Neural cell (in vitro differentiated cells): ENCODE measurements around the gene CHST11. TPM values are rescaled to one million over a fixed set of nuclear protein-coding genes. Genes with fewer than 3 reads are reported as not detected.

Experiments
- H2AFZ ChIP-seq: fragments of 200-600, 300-800 bp; sonication (generic), shearing (Covaris generic); 2 replicates; pipeline ENCODE4 v1.6.0; 2014; ENCODE audit warnings: low read depth, mild to moderate bottlenecking, antibody characterized with exemption, low read length, moderate library complexity
- H3F3A ChIP-seq: fragments of 200-600 bp; shearing (Covaris generic); 2 replicates; pipeline ENCODE4 v1.6.1; 2016; ENCODE audit warnings: mild to moderate bottlenecking, moderate library complexity, mixed read lengths, antibody characterized with exemption, low read length; ENCODE audit not compliant: insufficient read depth, poor library complexity, severe bottlenecking
- H3K27ac ChIP-seq: fragments of 200-600, 300-800 bp; sonication (generic), shearing (Covaris generic); 2 replicates; pipeline ENCODE4 v1.5.1; 2014; ENCODE audit warnings: mild to moderate bottlenecking, low read length, moderate library complexity
- H3K27me3 ChIP-seq: fragments of 300-800, 200-600 bp; sonication (generic), shearing (Covaris generic); 2 replicates; pipeline ENCODE4 v1.6.0; 2014; ENCODE audit warnings: mild to moderate bottlenecking, low read depth, low read length, moderate library complexity; ENCODE audit not compliant: insufficient read depth
- H3K36me3 ChIP-seq: fragments of 300-800, 200-600 bp; sonication (generic), shearing (Covaris generic); 2 replicates; pipeline ENCODE4 v1.5.1; 2014; ENCODE audit warnings: mild to moderate bottlenecking, antibody characterized with exemption, low read length, moderate library complexity; ENCODE audit not compliant: insufficient read depth
- H3K4me2 ChIP-seq: fragments of 300-800, 200-600 bp; sonication (generic), shearing (Covaris generic); 2 replicates; pipeline ENCODE4 v1.6.0; 2014; ENCODE audit warnings: mild to moderate bottlenecking, low read length
- H3K4me3 ChIP-seq: fragments of 300-800, 200-600 bp; sonication (generic), shearing (Covaris generic); 2 replicates; pipeline ENCODE4 v1.5.1; 2014; ENCODE audit warnings: mild to moderate bottlenecking, low read length, moderate library complexity
- H3K79me2 ChIP-seq: fragments of 200-600 bp; shearing (Covaris generic); replicated peaks from 2 replicates; pipeline ENCODE4 v1.6.0; 2014; ENCODE audit warnings: mild to moderate bottlenecking, low read length, moderate library complexity; ENCODE audit not compliant: insufficient read depth
- H3K9ac ChIP-seq: fragments of 300-800, 200-600 bp; sonication (generic), shearing (Covaris generic); 2 replicates; pipeline ENCODE4 v1.6.1; 2016; ENCODE audit warnings: mild to moderate bottlenecking, low read length, mixed read lengths
- H3K9me2 ChIP-seq: fragments of 200-600 bp; shearing (Covaris generic); 2 replicates; pipeline ENCODE4 v1.6.1; 2016; ENCODE audit warnings: mild to moderate bottlenecking, low read length, mixed read lengths; ENCODE audit not compliant: insufficient read depth
- H3K9me3 ChIP-seq: fragments of 200-600, 300-800 bp; sonication (generic), shearing (Covaris generic); 2 replicates; pipeline ENCODE4 v1.6.1; 2016; ENCODE audit warnings: mild to moderate bottlenecking, mixed run types, low read length, moderate library complexity, mixed read lengths
- H4K20me1 ChIP-seq: fragments of 200-600 bp; shearing (Covaris generic); 2 replicates; pipeline ENCODE4 v1.6.1; 2016; ENCODE audit warnings: mild to moderate bottlenecking, mixed run types; ENCODE audit not compliant: insufficient read depth
- EP300 ChIP-seq: fragments of 450-650 bp; conservative IDR thresholded peaks from 2 replicates; pipeline ENCODE4 v1.6.1; 2014; ENCODE audit warnings: antibody characterized with exemption, mild to moderate bottlenecking, moderate library complexity; ENCODE audit not compliant: poor library complexity, severe bottlenecking
- EZH2 ChIP-seq: fragments of 200-600, 300-800 bp; shearing (Covaris generic), sonication (generic); IDR thresholded peaks from 2 replicates; pipeline ENCODE4 v1.6.1; 2014; ENCODE audit warnings: antibody characterized with exemption, low read length, borderline replicate concordance, mild to moderate bottlenecking; ENCODE audit not compliant: insufficient read depth, poor library complexity, severe bottlenecking
- MXI1 ChIP-seq: fragments of 450-650 bp; conservative IDR thresholded peaks from 2 replicates; pipeline ENCODE4 v1.6.1; 2014; ENCODE audit warnings: antibody characterized with exemption, mild to moderate bottlenecking; ENCODE audit not compliant: poor library complexity, severe bottlenecking
- POLR2AphosphoS5 ChIP-seq: IDR thresholded peaks from 2 replicates; pipeline ENCODE4 v1.6.1; 2012
- RAD21 ChIP-seq: fragments of 450-650 bp; conservative IDR thresholded peaks from 2 replicates; pipeline ENCODE4 v1.6.1; 2014; ENCODE audit warnings: antibody characterized with exemption, mild to moderate bottlenecking, moderate library complexity
- SMC3 ChIP-seq: fragments of 450-650 bp; conservative IDR thresholded peaks from 2 replicates; pipeline ENCODE4 v1.6.1; 2014; ENCODE audit warnings: antibody characterized with exemption, mild to moderate bottlenecking, moderate library complexity; ENCODE audit not compliant: poor library complexity
- TAF1 ChIP-seq: IDR thresholded peaks from 2 replicates; pipeline ENCODE4 v1.6.1; 2012; ENCODE audit warnings: low read depth
- polyA plus RNA-seq: library from polyadenylated mRNA; depleted of rRNA; stranded (reverse); fragments of >200 nt; gene quantifications from 2 replicates; pipeline ENCODE4 v1.2.3, GENCODE V29; 2014
- TF ChIP-seq, protein P1 (sequence below): IDR thresholded peaks from 2 replicates; pipeline ENCODE4 v1.6.1; 2012; ENCODE audit warnings: borderline replicate concordance
- TF ChIP-seq, protein P2 (sequence below): fragments of 450-650 bp; IDR thresholded peaks from 2 replicates; pipeline ENCODE4 v1.5.1; 2014; ENCODE audit warnings: antibody characterized with exemption, mild to moderate bottlenecking, moderate library complexity; ENCODE audit not compliant: poor library complexity, severe bottlenecking

CHST11 gene
- polyA plus RNA-seq, 1 donor from 2014 or later = 15.0 TPM

GRCh38 chr12:104713444-104713843, 256.7 kb downstream of the CHST11 start:
- H3K27me3 ChIP-seq = no peaks in the 10 kb centered on the region
- no peaks in the 10 kb centered on the region for H3K79me2 ChIP-seq
- H3F3A ChIP-seq = no peaks in the 10 kb centered on the region
- H3K4me3 ChIP-seq = no peak overlapping the region
- no peak overlapping the region for H3K4me2 ChIP-seq
- H2AFZ ChIP-seq = no peak overlapping the region
- no peaks in the 10 kb centered on the region for H3K9me3 ChIP-seq
- H3K9me2 ChIP-seq = no peaks in the 10 kb centered on the region
- TF ChIP-seq, protein P1, sequence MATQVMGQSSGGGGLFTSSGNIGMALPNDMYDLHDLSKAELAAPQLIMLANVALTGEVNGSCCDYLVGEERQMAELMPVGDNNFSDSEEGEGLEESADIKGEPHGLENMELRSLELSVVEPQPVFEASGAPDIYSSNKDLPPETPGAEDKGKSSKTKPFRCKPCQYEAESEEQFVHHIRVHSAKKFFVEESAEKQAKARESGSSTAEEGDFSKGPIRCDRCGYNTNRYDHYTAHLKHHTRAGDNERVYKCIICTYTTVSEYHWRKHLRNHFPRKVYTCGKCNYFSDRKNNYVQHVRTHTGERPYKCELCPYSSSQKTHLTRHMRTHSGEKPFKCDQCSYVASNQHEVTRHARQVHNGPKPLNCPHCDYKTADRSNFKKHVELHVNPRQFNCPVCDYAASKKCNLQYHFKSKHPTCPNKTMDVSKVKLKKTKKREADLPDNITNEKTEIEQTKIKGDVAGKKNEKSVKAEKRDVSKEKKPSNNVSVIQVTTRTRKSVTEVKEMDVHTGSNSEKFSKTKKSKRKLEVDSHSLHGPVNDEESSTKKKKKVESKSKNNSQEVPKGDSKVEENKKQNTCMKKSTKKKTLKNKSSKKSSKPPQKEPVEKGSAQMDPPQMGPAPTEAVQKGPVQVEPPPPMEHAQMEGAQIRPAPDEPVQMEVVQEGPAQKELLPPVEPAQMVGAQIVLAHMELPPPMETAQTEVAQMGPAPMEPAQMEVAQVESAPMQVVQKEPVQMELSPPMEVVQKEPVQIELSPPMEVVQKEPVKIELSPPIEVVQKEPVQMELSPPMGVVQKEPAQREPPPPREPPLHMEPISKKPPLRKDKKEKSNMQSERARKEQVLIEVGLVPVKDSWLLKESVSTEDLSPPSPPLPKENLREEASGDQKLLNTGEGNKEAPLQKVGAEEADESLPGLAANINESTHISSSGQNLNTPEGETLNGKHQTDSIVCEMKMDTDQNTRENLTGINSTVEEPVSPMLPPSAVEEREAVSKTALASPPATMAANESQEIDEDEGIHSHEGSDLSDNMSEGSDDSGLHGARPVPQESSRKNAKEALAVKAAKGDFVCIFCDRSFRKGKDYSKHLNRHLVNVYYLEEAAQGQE = no peak
- TF ChIP-seq EZH2 = no peak
- no peak for TF ChIP-seq TAF1
- TF ChIP-seq RAD21 = no peak
- no peak for TF ChIP-seq POLR2AphosphoS5
- TF ChIP-seq MXI1 = no peak
- TF ChIP-seq EP300 = no peak
- TF ChIP-seq, protein P2, sequence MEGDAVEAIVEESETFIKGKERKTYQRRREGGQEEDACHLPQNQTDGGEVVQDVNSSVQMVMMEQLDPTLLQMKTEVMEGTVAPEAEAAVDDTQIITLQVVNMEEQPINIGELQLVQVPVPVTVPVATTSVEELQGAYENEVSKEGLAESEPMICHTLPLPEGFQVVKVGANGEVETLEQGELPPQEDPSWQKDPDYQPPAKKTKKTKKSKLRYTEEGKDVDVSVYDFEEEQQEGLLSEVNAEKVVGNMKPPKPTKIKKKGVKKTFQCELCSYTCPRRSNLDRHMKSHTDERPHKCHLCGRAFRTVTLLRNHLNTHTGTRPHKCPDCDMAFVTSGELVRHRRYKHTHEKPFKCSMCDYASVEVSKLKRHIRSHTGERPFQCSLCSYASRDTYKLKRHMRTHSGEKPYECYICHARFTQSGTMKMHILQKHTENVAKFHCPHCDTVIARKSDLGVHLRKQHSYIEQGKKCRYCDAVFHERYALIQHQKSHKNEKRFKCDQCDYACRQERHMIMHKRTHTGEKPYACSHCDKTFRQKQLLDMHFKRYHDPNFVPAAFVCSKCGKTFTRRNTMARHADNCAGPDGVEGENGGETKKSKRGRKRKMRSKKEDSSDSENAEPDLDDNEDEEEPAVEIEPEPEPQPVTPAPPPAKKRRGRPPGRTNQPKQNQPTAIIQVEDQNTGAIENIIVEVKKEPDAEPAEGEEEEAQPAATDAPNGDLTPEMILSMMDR = no peak
- TF ChIP-seq SMC3 = no peak
- H3K27ac ChIP-seq = no peak overlapping the region
- H3K36me3 ChIP-seq = no peaks in the 10 kb centered on the region
- H4K20me1 ChIP-seq = no peaks in the 10 kb centered on the region
- no peak overlapping the region for H3K9ac ChIP-seq

GRCh38 chr12:104714369-104714768, 257.6 kb downstream of the CHST11 start:
- H3K9me2 ChIP-seq = no peaks in the 10 kb centered on the region
- no peak overlapping the region for H3K4me3 ChIP-seq
- H3F3A ChIP-seq = no peaks in the 10 kb centered on the region
- H3K36me3 ChIP-seq = no peaks in the 10 kb centered on the region
- no peak overlapping the region for H2AFZ ChIP-seq
- H3K27ac ChIP-seq = no peak overlapping the region
- H3K4me2 ChIP-seq = no peak overlapping the region
- TF ChIP-seq, protein P1 = no peak
- no peak for TF ChIP-seq EP300
- TF ChIP-seq EZH2 = no peak
- no peak for TF ChIP-seq TAF1
- no peak for TF ChIP-seq RAD21
- TF ChIP-seq POLR2AphosphoS5 = no peak
- TF ChIP-seq SMC3 = no peak
- TF ChIP-seq, protein P2 = no peak
- no peak for TF ChIP-seq MXI1
- H3K9me3 ChIP-seq = no peaks in the 10 kb centered on the region
- H4K20me1 ChIP-seq = no peaks in the 10 kb centered on the region
- H3K27me3 ChIP-seq = no peaks in the 10 kb centered on the region
- no peaks in the 10 kb centered on the region for H3K79me2 ChIP-seq
- H3K9ac ChIP-seq = no peak overlapping the region
